ENCODE data around the gene THNSL1. TPM values are rescaled to one million over a fixed set of nuclear protein-coding genes. Genes with fewer than 3 reads are reported as not detected.

THNSL1 gene
- total RNA-seq, 1 experiment from 2014 or later: 4.2 TPM

DNA sequence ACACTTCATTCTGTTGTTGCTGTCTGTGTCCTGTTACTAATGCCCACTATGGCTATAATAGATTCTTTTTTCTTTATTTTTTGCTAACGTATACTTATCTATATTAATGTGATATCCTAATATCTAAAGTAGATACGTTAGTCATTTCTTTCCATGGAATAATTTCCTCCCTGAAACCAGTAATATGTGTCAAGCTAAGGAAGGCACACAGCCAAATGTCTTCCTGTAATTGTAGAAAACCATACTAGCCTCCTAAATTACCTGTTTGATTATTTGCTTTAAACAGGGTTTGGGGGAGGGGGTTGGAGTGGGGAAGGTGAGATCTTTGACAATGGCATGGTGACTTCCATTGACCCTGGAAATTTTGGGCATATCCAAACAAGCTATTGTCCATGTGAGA lies 56.4 kb downstream of the THNSL1 start:
- no peak overlapping the region for H3K56ac ChIP-seq (ENCODE audit: insufficient read length, low read depth, low read length)
- no peak overlapping the region for H2AFZ ChIP-seq (ENCODE audit: low read length)
- H3K27me3 ChIP-seq (ENCODE audit: insufficient read depth, low read length): peaks cover 11% of the 10 kb centered on the region; the same call in 1 of the 2 replicates
- H2BK15ac ChIP-seq (ENCODE audit: low read depth, low read length): no peak overlapping the region
- no peak for DNase-seq
- no peaks in the 10 kb centered on the region for H3K79me2 ChIP-seq (ENCODE audit: insufficient read depth, low read length)
- no peak overlapping the region for H2BK5ac ChIP-seq (ENCODE audit: insufficient read length, low read length)
- H4K5ac ChIP-seq (ENCODE audit: insufficient read length, low read depth, low read length): no peak overlapping the region
- no peak overlapping the region for H3K14ac ChIP-seq (ENCODE audit: insufficient read depth, low read length)
- Mint-ChIP-seq H3K4me1 (peaks cover 16 to 19% of the 10 kb centered on the region in 2 experiments), H3K9me3 (no peaks in the 10 kb centered on the region), H3K27me3 (ENCODE audit: low read depth) (peaks cover 74% of the 10 kb centered on the region), H3K27ac (no peak overlapping the region), H3K4me3 (no peak overlapping the region), H3K36me3 (ENCODE audit: insufficient read depth in 1 of 3, low read depth in 3 of 3) (no peaks in the 10 kb centered on the region; a peak in 1 of 7 replicates)
- TF ChIP-seq, protein P1, sequence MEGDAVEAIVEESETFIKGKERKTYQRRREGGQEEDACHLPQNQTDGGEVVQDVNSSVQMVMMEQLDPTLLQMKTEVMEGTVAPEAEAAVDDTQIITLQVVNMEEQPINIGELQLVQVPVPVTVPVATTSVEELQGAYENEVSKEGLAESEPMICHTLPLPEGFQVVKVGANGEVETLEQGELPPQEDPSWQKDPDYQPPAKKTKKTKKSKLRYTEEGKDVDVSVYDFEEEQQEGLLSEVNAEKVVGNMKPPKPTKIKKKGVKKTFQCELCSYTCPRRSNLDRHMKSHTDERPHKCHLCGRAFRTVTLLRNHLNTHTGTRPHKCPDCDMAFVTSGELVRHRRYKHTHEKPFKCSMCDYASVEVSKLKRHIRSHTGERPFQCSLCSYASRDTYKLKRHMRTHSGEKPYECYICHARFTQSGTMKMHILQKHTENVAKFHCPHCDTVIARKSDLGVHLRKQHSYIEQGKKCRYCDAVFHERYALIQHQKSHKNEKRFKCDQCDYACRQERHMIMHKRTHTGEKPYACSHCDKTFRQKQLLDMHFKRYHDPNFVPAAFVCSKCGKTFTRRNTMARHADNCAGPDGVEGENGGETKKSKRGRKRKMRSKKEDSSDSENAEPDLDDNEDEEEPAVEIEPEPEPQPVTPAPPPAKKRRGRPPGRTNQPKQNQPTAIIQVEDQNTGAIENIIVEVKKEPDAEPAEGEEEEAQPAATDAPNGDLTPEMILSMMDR (conservative IDR thresholded peaks at IDR 0.05): no peak
- no peak overlapping the region for H3K9ac ChIP-seq (ENCODE audit: extremely low read depth, insufficient read length, low read length)
- no peaks in the 10 kb centered on the region for H4K20me1 ChIP-seq (ENCODE audit: control insufficient read depth, insufficient read depth, insufficient read length)
- no peak overlapping the region for H2BK12ac ChIP-seq (ENCODE audit: insufficient read length, low read depth, low read length)
- H2BK120ac ChIP-seq (ENCODE audit: low read depth, low read length, poor library complexity, severe bottlenecking): no peak overlapping the region
- no CpG with 5 or more reads among the region's 2 CpGs for WGBS (ENCODE audit: extremely low coverage, insufficient read length, low lambda C conversion rate)
- H3K18ac ChIP-seq (ENCODE audit: insufficient read length, low read depth, low read length): no peak overlapping the region
- H3K23me2 ChIP-seq (ENCODE audit: insufficient read length, low read depth, low read length, poor library complexity, severe bottlenecking): peaks cover 3% of the 10 kb centered on the region
- peaks cover 5% of the 10 kb centered on the region; the same call in 1 of the 2 replicates for H3K4me1 ChIP-seq (ENCODE audit: insufficient read depth, low read length)
- H3K79me1 ChIP-seq (ENCODE audit: insufficient read depth, low read depth, low read length, poor library complexity, severe bottlenecking): no peaks in the 10 kb centered on the region
- H2AK5ac ChIP-seq (ENCODE audit: insufficient read length, low read length): no peak overlapping the region
- no peak overlapping the region for H3K4ac ChIP-seq (ENCODE audit: low read depth, low read length)
- H3T11ph ChIP-seq (ENCODE audit: low read length): no peak overlapping the region
- no peaks in the 10 kb centered on the region for H3K9me3 ChIP-seq (ENCODE audit: control insufficient read depth, low read depth, low read length)
- no peak overlapping the region for H2BK20ac ChIP-seq (ENCODE audit: low read depth, low read length, poor library complexity, severe bottlenecking)
- no peak overlapping the region for H3K23ac ChIP-seq (ENCODE audit: insufficient read length, low read depth, low read length)
- no peak overlapping the region for H3K27ac ChIP-seq (ENCODE audit: insufficient read length, low read depth, low read length)
- H3K4me2 ChIP-seq (ENCODE audit: insufficient read depth, insufficient read length, low read length): no peak overlapping the region
- no peak overlapping the region for H4K91ac ChIP-seq (ENCODE audit: insufficient read length, low read depth, low read length)
- H4K8ac ChIP-seq (replicated peaks; ENCODE audit: insufficient read length, low read depth, low read length): no peak overlapping the region

Measured in H9 (cell line).